HepG2 (cell line): ENCODE data around the gene ATOH8. TPM values are rescaled to one million over a fixed set of nuclear protein-coding genes. Genes with fewer than 3 reads are reported as not detected.

Experiments
- ATAC-seq: fragments of 200-7000 bp; cut with Tn5 transposase; 3 replicates; pipeline ENCODE4 v1.9.1; 2020; ENCODE audit warnings: mild to moderate bottlenecking, moderate library complexity
- BruUV-seq: library from RNA; stranded (reverse); fragments of 400-500 nt; replicated peaks from 2 replicates; lab custom pipeline; 2021; lab: Mats Ljungman, UMichigan
- CTCF ChIA-PET: fragments of 300-600 bp; formaldehyde crosslinking; extraction: SDS; loops from one replicate; lab custom pipeline; 2021; ENCODE audit warnings: low total read pairs, inconsistent platforms, low intra/inter-chr PET ratio; lab: Yijun Ruan, JAX
- POLR2A ChIA-PET: fragments of 350-600 bp; sonication (Branson Sonifier 250); formaldehyde crosslinking; loops from one replicate; lab custom pipeline; 2020; ENCODE audit warnings: antibody characterized with exemption, inconsistent platforms; lab: Yijun Ruan, JAX
- DNase-seq: peaks from one replicate; pipeline ENCODE4 v3.0.0-alpha.2; 2015; ENCODE audit warnings: low spot score
- FAIRE-seq: peaks from 3 replicates; lab custom pipeline; 2011; peaks lifted over from hg19 to GRCh38; lab: Jason Lieb, UNC
- H2AFZ ChIP-seq: one replicate; pipeline ENCODE4 v1.6.1; 2011; ENCODE audit warnings: low read length, inconsistent platforms
- H3K27ac ChIP-seq: fragments of 300-600 bp; 3 replicates; pipeline ENCODE4 v1.8.0; 2011; ENCODE audit warnings: mixed run types, mild to moderate bottlenecking, mixed read lengths, low read length, inconsistent platforms; ENCODE audit not compliant: insufficient read depth; ENCODE audit errors: extremely low read length
- H3K27me3 ChIP-seq, 2 experiments: fragments of 200-600 bp in 1 of 2; 2 replicates in 1 of 2; 3 replicates in 1 of 2; pipeline versions ENCODE4 v1.6.0 to v1.8.0; 2011; ENCODE audit warnings: low read length in 2 of 2, mild to moderate bottlenecking in 2 of 2, moderate library complexity in 2 of 2, inconsistent platforms in 1 of 2; ENCODE audit not compliant: insufficient read depth in 2 of 2, control insufficient read depth in 1 of 2
- H3K36me3 ChIP-seq, 2 experiments: fragments of 200-600 bp in 1 of 2; replicated peaks in 1 of 2; 2 replicates in 1 of 2; 3 replicates in 1 of 2; pipeline versions ENCODE4 v1.5.1 to v1.8.0; 2011; ENCODE audit warnings: low read length in 2 of 2, inconsistent platforms in 1 of 2; ENCODE audit not compliant: insufficient read depth in 2 of 2, control insufficient read depth in 1 of 2
- H3K4me1 ChIP-seq: 2 replicates; pipeline ENCODE4 v1.5.1; 2012; ENCODE audit warnings: low read length, inconsistent platforms; ENCODE audit not compliant: insufficient read depth
- H3K4me2 ChIP-seq: 2 replicates; pipeline ENCODE4 v1.6.0; 2011; ENCODE audit warnings: low read depth, low read length, inconsistent platforms
- H3K4me3 ChIP-seq, 3 experiments: fragments of 200-600 bp in 1 of 3; sonication (generic), shearing (Covaris generic) in 1 of 3; replicated peaks in 1 of 3; 2 replicates each; pipeline ENCODE4 v1.5.1; 2011 to 2016; ENCODE audit warnings: low read length in 3 of 3, inconsistent platforms in 2 of 3, low read depth in 2 of 3, mild to moderate bottlenecking in 2 of 3, control low read depth in 1 of 3, mixed read lengths in 1 of 3; ENCODE audit not compliant: insufficient read depth in 1 of 3
- H3K79me2 ChIP-seq: one replicate; pipeline ENCODE4 v1.6.1; 2011; ENCODE audit warnings: low read length, inconsistent platforms; ENCODE audit not compliant: insufficient read depth
- H3K9ac ChIP-seq: 2 replicates; pipeline ENCODE4 v1.6.0; 2011; ENCODE audit warnings: mild to moderate bottlenecking, low read depth, low read length, inconsistent platforms; ENCODE audit not compliant: insufficient read depth
- H3K9me3 ChIP-seq: 2 replicates; pipeline ENCODE4 v1.5.1; 2012; ENCODE audit warnings: mild to moderate bottlenecking, low read length
- H4K20me1 ChIP-seq: 2 replicates; pipeline ENCODE4 v1.6.0; 2011; ENCODE audit warnings: inconsistent platforms, mild to moderate bottlenecking, low read length, moderate library complexity; ENCODE audit not compliant: insufficient read depth
- JDP2 ChIP-seq: sonication (generic); formaldehyde crosslinking; IDR thresholded peaks from 2 replicates; pipeline ENCODE4 v1.8.1; 2022; ENCODE audit warnings: missing genetic modification reagents, borderline replicate concordance
- MAFF ChIP-seq: IDR thresholded peaks from 2 replicates; pipeline ENCODE4 v1.6.1; 2011; ENCODE audit warnings: low read depth, low read length, improper control_type of control experiment
- NCOA1 ChIP-seq: sonication (generic); formaldehyde crosslinking; IDR thresholded peaks from 2 replicates; pipeline ENCODE4 v1.9.0; 2021; ENCODE audit warnings: missing genetic modification reagents
- REPIN1 ChIP-seq: sonication (generic); formaldehyde crosslinking; IDR thresholded peaks from 2 replicates; pipeline ENCODE4 v1.8.0; 2022; ENCODE audit warnings: missing genetic modification reagents, low read depth, mild to moderate bottlenecking, borderline replicate concordance
- RFX5 ChIP-seq: IDR thresholded peaks from 2 replicates; pipeline ENCODE4 v1.6.1; 2011; ENCODE audit warnings: low read depth, low read length, improper control_type of control experiment
- RNF219 ChIP-seq: sonication (generic); formaldehyde crosslinking; IDR thresholded peaks from 2 replicates; pipeline ENCODE4 v1.5.0; 2020; ENCODE audit warnings: mild to moderate bottlenecking, missing genetic modification reagents
- SNAPC2 ChIP-seq: sonication (generic); formaldehyde crosslinking; IDR thresholded peaks from 2 replicates; pipeline ENCODE4 v1.8.1; 2022; ENCODE audit warnings: mild to moderate bottlenecking, missing genetic modification reagents
- TMF1 ChIP-seq: sonication (generic); formaldehyde crosslinking; IDR thresholded peaks from 2 replicates; pipeline ENCODE4 v1.8.1; 2022; ENCODE audit warnings: low read depth, missing genetic modification reagents
- ZFP82 ChIP-seq: sonication (generic); formaldehyde crosslinking; IDR thresholded peaks from 2 replicates; pipeline ENCODE4 v1.5.1; 2020; ENCODE audit warnings: mild to moderate bottlenecking, missing genetic modification reagents, borderline replicate concordance
- ZNF331 ChIP-seq: sonication (generic); formaldehyde crosslinking; IDR thresholded peaks from 2 replicates; pipeline ENCODE4 v1.4.0; 2020; ENCODE audit warnings: missing genetic modification reagents
- ZNF614 ChIP-seq: IDR thresholded peaks from 2 replicates; pipeline ENCODE4 v1.6.1; 2018; ENCODE audit warnings: missing biosample characterization, missing genetic modification reagents, inconsistent platforms, borderline replicate concordance
- ZNF772 ChIP-seq: sonication (generic); formaldehyde crosslinking; IDR thresholded peaks from 2 replicates; pipeline ENCODE4 v1.5.0; 2020; ENCODE audit warnings: mild to moderate bottlenecking, missing genetic modification reagents
- ZNF841 ChIP-seq: sonication (generic); formaldehyde crosslinking; IDR thresholded peaks from 2 replicates; pipeline ENCODE4 v1.8.1; 2023; ENCODE audit warnings: missing genetic modification reagents, borderline replicate concordance
- WGBS: methylation state at CpG from one replicate; pipeline ENCODE4 v1.1.6; 2017; ENCODE audit warnings: low lambda C conversion rate; 5-methylcytosine and 5-hydroxymethylcytosine counted together
- in situ Hi-C: cut with HindIII; loops from 2 replicates; pipeline ENCODE4 v1.10.0; 2017; ENCODE audit warnings: low pct_unique_long_range_greater_than_20kb; ENCODE audit not compliant: extremely low pct_ligation_motif_present
- intact Hi-C: fragments of 100-400 bp; cut with micrococcal nuclease; formaldehyde crosslinking; loops from one replicate; pipeline ENCODE4 v1.10.0; 2022; ENCODE audit not compliant: unreplicated experiment
- polyA plus RNA-seq, 8 experiments: library from polyadenylated mRNA; depleted of rRNA in 3 of 8; stranded (reverse) in 7 of 8; unstranded in 1 of 8; fragments of >200 nt; fragmentation: Illumina TruSeq in 4 of 8; extraction: Trizol in 4 of 8; gene quantifications; 2 replicates each; pipeline versions ENCODE4 v1.2.1 to v1.2.3, GENCODE V29; 2011 to 2016; ENCODE audit warnings: low read depth in 4 of 8, missing spikeins in 1 of 8, mixed read lengths in 1 of 8; ENCODE audit not compliant: insufficient read depth in 1 of 8
- total RNA-seq, 5 experiments: library from RNA; depleted of rRNA; stranded (reverse); fragments of >200 nt; fragmentation: Illumina TruSeq; extraction: Trizol; gene quantifications; 2 replicates each; pipeline ENCODE4 v1.2.3, GENCODE V29; 2016; ENCODE audit warnings: low read depth in 1 of 5
- TF ChIP-seq, protein P1 (sequence below): IDR thresholded peaks from 2 replicates; pipeline ENCODE4 v1.6.1; 2012; ENCODE audit warnings: inconsistent platforms
- TF ChIP-seq, protein P2 (sequence below): sonication (generic); formaldehyde crosslinking; IDR thresholded peaks from 2 replicates; pipeline ENCODE4 v1.4.0; 2020; ENCODE audit warnings: mild to moderate bottlenecking, missing genetic modification reagents, borderline replicate concordance

The ATOH8 gene
- total and polyA plus RNA-seq, 2 of the 13 experiments (the other 11 are each of a cell fraction or from before 2014, with no cell fraction given) = 0.13 to 0.61 TPM

DNA sequence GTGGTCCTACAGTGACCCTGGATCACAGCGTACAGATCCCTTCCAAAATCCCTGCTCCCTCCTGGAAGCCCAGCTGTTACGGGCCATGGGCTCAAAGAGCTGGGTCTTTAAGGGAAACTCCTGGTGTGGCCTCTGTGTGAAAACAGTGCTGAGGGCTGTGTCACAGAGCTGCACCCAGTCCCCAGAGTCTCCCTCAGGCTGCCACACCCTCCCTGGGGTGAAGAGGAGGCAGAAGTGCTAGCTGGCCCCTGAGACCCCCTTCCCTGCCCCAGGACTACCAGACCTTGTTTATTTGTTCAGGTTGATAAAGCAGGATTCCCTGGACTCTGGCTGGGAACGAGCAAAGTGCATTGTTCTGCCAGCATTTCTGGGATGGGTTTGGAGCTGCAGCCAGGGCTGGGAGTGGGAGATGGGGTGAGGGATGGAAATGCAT is 7.7 kb downstream of the ATOH8 start (continued):
- TF ChIP-seq ZNF772 (CRISPR knock-in tag) = no peak
- TF ChIP-seq RFX5 = no peak
- TF ChIP-seq ZNF331 (CRISPR knock-in tag) = no peak
- peak; percentile 35; the same call in 1 of the 2 replicates for TF ChIP-seq ZNF614 (CRISPR knock-in tag)
- TF ChIP-seq TMF1 = no peak
- peak; percentile 64; the same call in 1 of the 2 replicates for TF ChIP-seq SNAPC2
- no peak for TF ChIP-seq RNF219 (CRISPR knock-in tag)

DNA sequence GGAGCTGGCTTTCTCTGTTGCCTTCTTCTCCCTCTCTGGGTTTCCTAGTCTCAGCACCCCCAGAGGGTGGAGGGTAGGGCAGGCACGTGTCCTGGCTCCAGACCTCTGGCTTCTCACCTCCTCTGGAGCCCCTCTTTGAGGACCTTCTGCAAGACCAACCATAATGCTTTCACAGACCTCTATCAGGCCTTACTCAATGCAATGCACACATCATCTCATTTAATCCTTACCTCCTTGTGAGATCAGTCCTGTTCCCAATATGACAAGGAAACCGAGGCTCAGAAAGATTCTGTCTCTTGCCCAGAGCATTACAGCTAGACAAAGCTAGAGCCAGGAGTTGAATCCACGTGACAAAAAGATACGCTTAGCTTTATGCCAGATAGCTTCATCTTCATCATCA is 8.2 kb downstream of the ATOH8 start:
- POLR2A ChIA-PET = interaction anchor here (1.1 to 1.7 kb wide), 2 partner anchors 10 to 16 kb away, joined by 4 to 11 read pairs; no protein-coding TSS in a partner anchor
- CTCF ChIA-PET = no interaction called here
- DNase-seq = no peak
- no peak overlapping the region for H3K9ac ChIP-seq
- no peaks in the 10 kb centered on the region for H3K27me3 ChIP-seq
- no TSS peak for BruUV-seq
- H3K4me2 ChIP-seq = peak overlapping the region; percentile 71
- peak; percentile 5 for ATAC-seq
- no peak for FAIRE-seq
- no peaks in the 10 kb centered on the region for H4K20me1 ChIP-seq
- in situ Hi-C loops = no loop called here
- no peaks in the 10 kb centered on the region for H3K79me2 ChIP-seq
- no peak overlapping the region for H2AFZ ChIP-seq
- 49% methylated on average over 4 of the region's 4 CpGs for WGBS
- H3K4me3 ChIP-seq = peak overlapping the region in 1 of 3 experiments; percentile 45; a peak in 1 of 6 replicates
- intact Hi-C loops = no loop called here
- no peaks in the 10 kb centered on the region for H3K9me3 ChIP-seq
- peaks cover 73% of the 10 kb centered on the region for H3K4me1 ChIP-seq
- no peak overlapping the region for H3K27ac ChIP-seq
- no peaks in the 10 kb centered on the region for H3K36me3 ChIP-seq
- TF ChIP-seq ZFP82 (CRISPR knock-in tag) (no peak), MAFF (no peak), REPIN1 (0 out of 2 replicates have a peak, but pooled peaks have one; percentile 1), NCOA1 (CRISPR knock-in tag) (peak; percentile 48; the same call in 1 of the 2 replicates), JDP2 (CRISPR knock-in tag) (no peak), ZNF841 (CRISPR knock-in tag) (no peak)
- TF ChIP-seq, protein P1, sequence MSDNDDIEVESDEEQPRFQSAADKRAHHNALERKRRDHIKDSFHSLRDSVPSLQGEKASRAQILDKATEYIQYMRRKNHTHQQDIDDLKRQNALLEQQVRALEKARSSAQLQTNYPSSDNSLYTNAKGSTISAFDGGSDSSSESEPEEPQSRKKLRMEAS = no peak
- TF ChIP-seq, protein P2, sequence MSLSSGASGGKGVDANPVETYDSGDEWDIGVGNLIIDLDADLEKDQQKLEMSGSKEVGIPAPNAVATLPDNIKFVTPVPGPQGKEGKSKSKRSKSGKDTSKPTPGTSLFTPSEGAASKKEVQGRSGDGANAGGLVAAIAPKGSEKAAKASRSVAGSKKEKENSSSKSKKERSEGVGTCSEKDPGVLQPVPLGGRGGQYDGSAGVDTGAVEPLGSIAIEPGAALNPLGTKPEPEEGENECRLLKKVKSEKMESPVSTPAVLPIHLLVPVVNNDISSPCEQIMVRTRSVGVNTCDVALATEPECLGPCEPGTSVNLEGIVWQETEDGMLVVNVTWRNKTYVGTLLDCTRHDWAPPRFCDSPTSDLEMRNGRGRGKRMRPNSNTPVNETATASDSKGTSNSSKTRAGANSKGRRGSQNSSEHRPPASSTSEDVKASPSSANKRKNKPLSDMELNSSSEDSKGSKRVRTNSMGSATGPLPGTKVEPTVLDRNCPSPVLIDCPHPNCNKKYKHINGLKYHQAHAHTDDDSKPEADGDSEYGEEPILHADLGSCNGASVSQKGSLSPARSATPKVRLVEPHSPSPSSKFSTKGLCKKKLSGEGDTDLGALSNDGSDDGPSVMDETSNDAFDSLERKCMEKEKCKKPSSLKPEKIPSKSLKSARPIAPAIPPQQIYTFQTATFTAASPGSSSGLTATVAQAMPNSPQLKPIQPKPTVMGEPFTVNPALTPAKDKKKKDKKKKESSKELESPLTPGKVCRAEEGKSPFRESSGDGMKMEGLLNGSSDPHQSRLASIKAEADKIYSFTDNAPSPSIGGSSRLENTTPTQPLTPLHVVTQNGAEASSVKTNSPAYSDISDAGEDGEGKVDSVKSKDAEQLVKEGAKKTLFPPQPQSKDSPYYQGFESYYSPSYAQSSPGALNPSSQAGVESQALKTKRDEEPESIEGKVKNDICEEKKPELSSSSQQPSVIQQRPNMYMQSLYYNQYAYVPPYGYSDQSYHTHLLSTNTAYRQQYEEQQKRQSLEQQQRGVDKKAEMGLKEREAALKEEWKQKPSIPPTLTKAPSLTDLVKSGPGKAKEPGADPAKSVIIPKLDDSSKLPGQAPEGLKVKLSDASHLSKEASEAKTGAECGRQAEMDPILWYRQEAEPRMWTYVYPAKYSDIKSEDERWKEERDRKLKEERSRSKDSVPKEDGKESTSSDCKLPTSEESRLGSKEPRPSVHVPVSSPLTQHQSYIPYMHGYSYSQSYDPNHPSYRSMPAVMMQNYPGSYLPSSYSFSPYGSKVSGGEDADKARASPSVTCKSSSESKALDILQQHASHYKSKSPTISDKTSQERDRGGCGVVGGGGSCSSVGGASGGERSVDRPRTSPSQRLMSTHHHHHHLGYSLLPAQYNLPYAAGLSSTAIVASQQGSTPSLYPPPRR (CRISPR knock-in tag) = 0 out of 2 replicates have a peak, but pooled peaks have one; percentile 8
